A204.1 (cell line): ENCODE results near the gene COL7A1.

ENCODE experiments used
- FAIRE-seq: peaks from 2 replicates; lab custom pipeline; 2012; peaks lifted over from hg19 to GRCh38; lab: Jason Lieb, UNC

Gene COL7A1

GRCh38 chr3:48595075-48595525 lies at the start of gene COL7A1:
TSS of gene COL7A1 (minus strand) at chr3:48595329. CDS start at chr3:48595159, 170 bp downstream.
- FAIRE-seq = no peak

GRCh38 chr3:48642605-48643004 lies 47.5 kb upstream of the COL7A1 start:
- FAIRE-seq = no peak

GRCh38 chr3:48641396-48641795 lies 46.3 kb upstream of the COL7A1 start:
- no peak for FAIRE-seq

- no peak for FAIRE-seq
These were observed 44.9 kb upstream of the COL7A1 start for GRCh38 chr3:48639944-48640606.

GRCh38 chr3:48637305-48637704 lies 42.2 kb upstream of the COL7A1 start:
- FAIRE-seq = no peak

- FAIRE-seq = no peak
These were observed 41.1 kb upstream of the COL7A1 start for GRCh38 chr3:48636149-48636655.

- peak; percentile 91 for FAIRE-seq
These were observed 40.3 kb upstream of the COL7A1 start, which contains the start of gene SLC26A6 for GRCh38 chr3:48635222-48636021. TSS of gene SLC26A6 (minus strand) at chr3:48635461. CDS start at chr3:48635393, 68 bp downstream.

GRCh38 chr3:48634661-48635221 lies 39.6 kb upstream of the COL7A1 start:
- no peak for FAIRE-seq

- FAIRE-seq = no peak
These were observed 38.6 kb upstream of the COL7A1 start for GRCh38 chr3:48633743-48634142.

GRCh38 chr3:48633256-48633655 lies 38.1 kb upstream of the COL7A1 start:
- FAIRE-seq = no peak

- no peak for FAIRE-seq
These were observed 36.7 kb upstream of the COL7A1 start for GRCh38 chr3:48631516-48632448.

GRCh38 chr3:48630833-48631232 lies 35.7 kb upstream of the COL7A1 start:
- FAIRE-seq = no peak

GRCh38 chr3:48630407-48630806 lies 35.3 kb upstream of the COL7A1 start:
- no peak for FAIRE-seq

GRCh38 chr3:48629894-48630293 lies 34.8 kb upstream of the COL7A1 start:
- no peak for FAIRE-seq

GRCh38 chr3:48628277-48629017 lies 33.3 kb upstream of the COL7A1 start:
- no peak for FAIRE-seq

- FAIRE-seq = no peak
These were observed 30.5 kb upstream of the COL7A1 start for GRCh38 chr3:48625600-48625999.

- FAIRE-seq = no peak
These were observed 29.6 kb upstream of the COL7A1 start for GRCh38 chr3:48624767-48625166.

GRCh38 chr3:48623851-48624547 lies 28.9 kb upstream of the COL7A1 start:
- no peak for FAIRE-seq

GRCh38 chr3:48621461-48621869 lies 26.3 kb upstream of the COL7A1 start, which contains the start of gene TMEM89:
TSS of gene TMEM89 (minus strand) at chr3:48621769. CDS start at chr3:48621756, 13 bp downstream.
- no peak for FAIRE-seq
